ENCODE results near the gene IQCF5.
"Not testable (repeated sequence)": the region's sequence is repeated elsewhere in the genome, so short reads cannot be mapped to it uniquely, and the experiment has no call there.

IQCF5 gene

DNA sequence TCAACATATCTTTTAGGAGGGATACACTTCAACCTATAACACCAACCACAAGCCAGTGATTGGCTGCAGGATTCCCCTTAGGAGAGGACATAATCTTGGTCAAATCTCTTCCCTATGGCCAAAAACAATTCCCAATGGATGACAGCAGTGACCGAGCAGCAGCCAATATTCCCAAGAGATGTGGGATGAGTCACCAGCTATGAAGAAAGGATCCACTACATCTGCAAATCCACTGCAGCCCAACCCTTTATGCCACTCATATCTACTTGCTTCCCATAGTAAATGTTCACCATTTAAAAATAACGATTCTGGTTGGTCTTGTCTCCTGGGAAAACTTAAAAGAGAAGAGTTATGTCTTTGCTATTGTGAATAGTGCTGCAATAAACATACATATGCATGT lies 4.5 kb upstream of the IQCF5 start:
- no peak overlapping the region for H3K27ac ChIP-seq
- TF ChIP-seq, protein P1, sequence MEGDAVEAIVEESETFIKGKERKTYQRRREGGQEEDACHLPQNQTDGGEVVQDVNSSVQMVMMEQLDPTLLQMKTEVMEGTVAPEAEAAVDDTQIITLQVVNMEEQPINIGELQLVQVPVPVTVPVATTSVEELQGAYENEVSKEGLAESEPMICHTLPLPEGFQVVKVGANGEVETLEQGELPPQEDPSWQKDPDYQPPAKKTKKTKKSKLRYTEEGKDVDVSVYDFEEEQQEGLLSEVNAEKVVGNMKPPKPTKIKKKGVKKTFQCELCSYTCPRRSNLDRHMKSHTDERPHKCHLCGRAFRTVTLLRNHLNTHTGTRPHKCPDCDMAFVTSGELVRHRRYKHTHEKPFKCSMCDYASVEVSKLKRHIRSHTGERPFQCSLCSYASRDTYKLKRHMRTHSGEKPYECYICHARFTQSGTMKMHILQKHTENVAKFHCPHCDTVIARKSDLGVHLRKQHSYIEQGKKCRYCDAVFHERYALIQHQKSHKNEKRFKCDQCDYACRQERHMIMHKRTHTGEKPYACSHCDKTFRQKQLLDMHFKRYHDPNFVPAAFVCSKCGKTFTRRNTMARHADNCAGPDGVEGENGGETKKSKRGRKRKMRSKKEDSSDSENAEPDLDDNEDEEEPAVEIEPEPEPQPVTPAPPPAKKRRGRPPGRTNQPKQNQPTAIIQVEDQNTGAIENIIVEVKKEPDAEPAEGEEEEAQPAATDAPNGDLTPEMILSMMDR (IDR thresholded peaks at IDR 0.05) = no peak
- TF ChIP-seq ZFX (IDR thresholded peaks at IDR 0.05; ENCODE audit: borderline replicate concordance) = no peak

DNA sequence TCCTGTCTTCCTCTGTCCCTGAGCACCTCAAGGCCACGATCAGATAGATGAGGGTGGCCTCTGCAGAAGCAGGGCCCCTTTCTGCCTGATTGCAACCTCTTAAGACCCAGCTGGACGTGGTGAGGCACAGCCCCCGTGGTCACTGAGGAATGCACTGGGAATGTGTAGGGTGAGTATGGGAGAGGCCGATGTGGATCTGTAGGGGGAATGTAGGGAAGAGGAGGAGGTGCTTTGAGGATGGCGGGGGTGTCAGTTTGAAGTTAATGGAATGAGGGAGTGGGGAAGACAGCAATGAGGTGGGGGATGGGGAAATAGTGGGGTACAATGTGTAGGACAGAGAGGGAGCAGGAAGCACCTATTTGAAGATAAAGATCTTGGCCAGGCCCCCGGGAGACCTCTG lies 785 bp upstream of the IQCF5 start:
- H3K27ac ChIP-seq = no peak overlapping the region
- TF ChIP-seq, protein P1 (IDR thresholded peaks at IDR 0.05) = no peak
- no peak for TF ChIP-seq ZFX (IDR thresholded peaks at IDR 0.05; ENCODE audit: borderline replicate concordance)

DNA sequence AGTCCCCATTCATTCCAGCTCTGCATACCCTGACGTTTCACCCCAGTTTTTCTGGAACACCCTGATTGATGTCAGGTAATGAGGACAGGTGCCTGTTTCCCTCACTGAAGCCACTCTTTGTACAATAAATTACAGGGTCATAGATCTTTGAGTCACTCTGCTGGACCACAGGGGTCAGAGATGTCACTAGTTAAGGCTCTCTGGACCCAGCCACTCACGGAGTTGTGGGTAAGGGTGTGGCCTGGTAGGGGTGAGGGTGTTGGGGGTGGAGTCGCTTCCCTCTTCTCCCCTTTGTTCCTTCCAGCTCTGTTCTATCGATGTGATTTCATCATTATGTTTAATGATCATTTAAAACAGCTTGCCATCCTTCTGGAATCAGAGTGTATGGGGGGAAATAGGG lies 512 bp downstream of the IQCF5 start:
- H3K27ac ChIP-seq = no peak overlapping the region
- TF ChIP-seq, protein P1 (IDR thresholded peaks at IDR 0.05) = no peak
- no peak for TF ChIP-seq ZFX (IDR thresholded peaks at IDR 0.05; ENCODE audit: borderline replicate concordance)

DNA sequence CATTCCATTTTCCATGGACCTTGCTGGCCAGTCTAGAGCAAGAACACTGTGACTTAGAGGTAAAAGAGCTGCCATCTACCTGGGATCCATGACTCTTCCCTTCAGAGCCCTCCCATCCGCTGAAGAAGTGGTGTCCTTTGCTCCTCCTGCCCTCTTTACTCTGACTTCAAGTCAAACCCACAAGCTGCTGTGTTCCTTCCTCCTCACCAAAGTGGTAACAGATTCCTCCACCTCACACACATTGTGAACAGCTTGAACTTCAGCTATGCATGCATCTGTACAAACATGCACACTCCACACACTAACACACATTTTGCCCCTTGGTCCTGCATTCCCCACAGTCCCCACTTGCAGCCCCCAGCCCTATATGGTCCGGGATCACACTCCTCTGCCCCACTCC lies 990 bp downstream of the IQCF5 start:
- H3K27ac ChIP-seq = no peak overlapping the region
- TF ChIP-seq, protein P1 (IDR thresholded peaks at IDR 0.05) = no peak
- no peak for TF ChIP-seq ZFX (IDR thresholded peaks at IDR 0.05; ENCODE audit: borderline replicate concordance)

DNA sequence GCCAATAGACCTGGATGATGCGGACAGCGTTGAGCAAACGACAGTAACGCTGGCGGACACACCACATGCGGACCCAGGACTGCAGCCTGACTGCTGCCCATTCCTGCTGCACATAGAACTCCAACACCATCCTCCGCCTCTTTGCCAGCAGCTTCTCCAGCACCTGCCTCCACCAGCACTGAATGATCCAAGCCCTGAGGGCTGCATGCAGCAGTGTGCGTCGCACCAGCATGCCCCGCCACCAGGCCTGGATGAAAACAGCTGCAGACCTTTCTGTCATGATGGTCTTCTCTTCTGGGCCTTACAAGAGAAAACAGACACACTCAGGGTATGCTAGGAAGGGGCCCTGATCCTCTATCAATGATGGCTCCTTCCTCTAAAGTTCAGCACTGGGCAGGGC lies 1.5 kb downstream of the IQCF5 start:
- H3K27ac ChIP-seq = no peak overlapping the region
- TF ChIP-seq, protein P1 (IDR thresholded peaks at IDR 0.05) = no peak
- TF ChIP-seq ZFX (IDR thresholded peaks at IDR 0.05; ENCODE audit: borderline replicate concordance) = no peak

DNA sequence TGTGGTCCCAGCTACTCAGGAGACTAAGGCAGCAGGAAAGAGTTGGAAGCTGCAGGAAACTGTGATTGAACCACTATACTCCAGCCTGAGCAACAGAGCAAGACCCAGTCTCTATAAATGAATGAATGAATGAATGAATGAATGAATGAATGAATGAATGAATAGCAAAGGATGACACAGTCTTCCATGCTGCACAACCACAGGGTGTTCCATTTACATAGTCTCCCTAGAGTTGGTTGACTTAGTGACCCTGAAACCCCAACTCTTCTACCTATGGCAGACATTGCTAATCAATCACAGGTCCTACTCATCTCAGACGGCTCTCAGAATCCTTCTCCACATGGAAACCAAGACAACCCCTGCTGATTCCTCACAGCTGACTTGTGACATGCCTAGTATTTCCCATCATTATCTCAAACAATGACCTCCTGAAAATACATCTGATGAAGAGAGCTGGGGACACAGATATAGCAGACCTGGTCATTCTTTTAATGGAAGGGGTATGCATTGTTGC lies 2.1 kb downstream of the IQCF5 start:
- TF ChIP-seq ZFX (IDR thresholded peaks at IDR 0.05; ENCODE audit: borderline replicate concordance) = no peak
- TF ChIP-seq, protein P1 (IDR thresholded peaks at IDR 0.05) = no peak
- H3K27ac ChIP-seq = no peak overlapping the region

DNA sequence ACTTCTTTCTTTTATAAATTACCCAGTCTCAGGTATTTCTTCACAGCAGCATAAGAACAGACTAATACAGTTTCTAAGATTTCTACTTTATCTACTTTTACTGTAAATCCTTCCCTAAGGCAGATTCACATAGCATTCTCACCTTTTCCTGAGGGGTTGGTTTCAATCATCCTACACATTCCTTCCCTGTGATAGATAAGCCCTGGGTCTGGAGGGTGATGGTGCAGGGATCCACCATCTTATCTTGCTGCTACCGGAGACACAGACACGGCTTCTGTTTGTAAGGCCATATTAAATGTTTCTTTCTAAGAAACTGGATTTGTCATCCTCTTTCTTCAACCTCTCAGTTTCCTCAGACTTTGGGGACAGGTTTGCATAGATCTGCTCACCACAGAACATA lies 6.1 kb downstream of the IQCF5 start:
- TF ChIP-seq ZFX (IDR thresholded peaks at IDR 0.05; ENCODE audit: borderline replicate concordance) = no peak
- TF ChIP-seq, protein P1 (IDR thresholded peaks at IDR 0.05) = no peak
- no peak overlapping the region for H3K27ac ChIP-seq

DNA sequence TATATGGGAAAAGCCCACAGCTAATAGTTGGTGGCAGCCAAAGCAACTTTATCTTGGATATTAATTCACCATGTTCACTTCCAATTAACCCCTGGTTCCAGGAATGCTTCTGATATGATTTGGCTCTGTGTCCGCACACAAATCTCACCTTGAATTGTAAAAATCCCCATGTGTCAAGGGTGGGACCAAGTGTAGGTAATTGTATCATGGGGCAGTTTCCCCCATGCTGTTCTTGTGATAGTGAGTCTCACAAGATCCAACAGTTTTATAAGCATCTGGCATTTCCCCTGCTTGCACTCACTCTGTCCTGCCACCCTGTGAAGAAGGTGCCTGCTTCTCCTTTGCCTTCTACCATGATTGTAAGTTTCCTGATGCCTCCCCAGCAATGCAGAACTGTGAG lies 6.5 kb downstream of the IQCF5 start:
- H3K27ac ChIP-seq = not testable (repeated sequence)

Measured in 22Rv1 (cell line).